Stimulated activated CD4-positive, alpha-beta T cell treated with anti-CD3 and anti-CD28 coated beads, Interleukin-4, amount 100 ng/mL, for 1 hour (primary cell): ENCODE results near the gene CACNA2D1.
"Not testable (repeated sequence)": the region's sequence is repeated elsewhere in the genome, so short reads cannot be mapped to it uniquely, and the experiment has no call there.

ENCODE experiments used
- DNase-seq: peaks from one replicate; pipeline ENCODE4 v3.0.0-alpha.2; 2020

The CACNA2D1 gene

GRCh38 chr7:82433507-82433906 is 10.1 kb downstream of the CACNA2D1 start:
- no peak for DNase-seq

- DNase-seq, result not testable (repeated sequence)
Measured at GRCh38 chr7:82432743-82433142, 10.8 kb downstream of the CACNA2D1 start.

- no peak for DNase-seq
Measured at GRCh38 chr7:82430500-82431465, 12.8 kb downstream of the CACNA2D1 start.

GRCh38 chr7:82429408-82429807 is 14.2 kb downstream of the CACNA2D1 start:
- no peak for DNase-seq

GRCh38 chr7:82428186-82428961 is 15.2 kb downstream of the CACNA2D1 start:
- DNase-seq, result no peak

GRCh38 chr7:82423446-82423845 is 20.1 kb downstream of the CACNA2D1 start:
- no peak for DNase-seq

GRCh38 chr7:82419200-82419599 is 24.4 kb downstream of the CACNA2D1 start:
- DNase-seq, result no peak

GRCh38 chr7:82417898-82418297 is 25.7 kb downstream of the CACNA2D1 start:
- DNase-seq, result no peak

- DNase-seq, result no peak
Measured at GRCh38 chr7:82416402-82416801, 27.2 kb downstream of the CACNA2D1 start.

GRCh38 chr7:82414389-82414788 is 29.2 kb downstream of the CACNA2D1 start:
- DNase-seq, result no peak

GRCh38 chr7:82413237-82413636 is 30.3 kb downstream of the CACNA2D1 start:
- DNase-seq, result no peak

GRCh38 chr7:82411732-82412131 is 31.8 kb downstream of the CACNA2D1 start:
- no peak for DNase-seq

- no peak for DNase-seq
Measured at GRCh38 chr7:82410461-82410860, 33.1 kb downstream of the CACNA2D1 start.

GRCh38 chr7:82406937-82407336 is 36.6 kb downstream of the CACNA2D1 start:
- no peak for DNase-seq

GRCh38 chr7:82405301-82405700 is 38.3 kb downstream of the CACNA2D1 start:
- no peak for DNase-seq

GRCh38 chr7:82404652-82405051 is 38.9 kb downstream of the CACNA2D1 start:
- no peak for DNase-seq

GRCh38 chr7:82404094-82404493 is 39.5 kb downstream of the CACNA2D1 start:
- no peak for DNase-seq

- no peak for DNase-seq
Measured at GRCh38 chr7:82397879-82398524, 45.6 kb downstream of the CACNA2D1 start.

- DNase-seq, result no peak
Measured at GRCh38 chr7:82396343-82396742, 47.2 kb downstream of the CACNA2D1 start.

- no peak for DNase-seq
Measured at GRCh38 chr7:82395147-82395546, 48.4 kb downstream of the CACNA2D1 start.

GRCh38 chr7:82393840-82394220 is 49.7 kb downstream of the CACNA2D1 start:
- no peak for DNase-seq

- no peak for DNase-seq
Measured at GRCh38 chr7:82393076-82393839, 50.3 kb downstream of the CACNA2D1 start.

GRCh38 chr7:82390936-82391335 is 52.6 kb downstream of the CACNA2D1 start:
- no peak for DNase-seq
